ENCODE results near the gene LIN7B.

The LIN7B gene

DNA sequence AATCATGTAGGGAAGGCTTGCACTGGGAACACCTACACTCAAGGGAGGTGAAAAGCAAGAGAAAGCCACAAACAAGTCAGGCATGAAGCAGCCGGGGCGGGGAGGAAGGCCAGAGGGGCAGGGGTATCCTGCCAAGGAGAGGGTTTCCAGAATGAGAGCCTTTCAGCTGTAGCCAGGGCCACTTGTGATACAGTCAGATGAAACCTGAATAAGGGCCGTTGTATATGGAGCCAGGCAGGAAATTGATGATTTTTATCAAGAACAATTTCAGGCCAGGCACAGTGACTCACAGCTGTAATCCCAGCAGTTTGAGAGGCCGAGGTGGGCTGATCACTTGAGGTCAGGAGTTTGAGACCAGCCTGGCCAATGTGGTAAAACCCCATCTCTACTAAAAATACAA lies 47.8 kb downstream of the LIN7B start:
- no peak for DNase-seq (ENCODE audit: insufficient read length, low spot score)
- no peak for TF ChIP-seq POLR2AphosphoS5 (IDR thresholded peaks at IDR 0.05; ENCODE audit: low read depth, low read length)
- no peak for TF ChIP-seq TAF1 (IDR thresholded peaks at IDR 0.05; ENCODE audit: low read depth, low read length)
- TF ChIP-seq PAX5 (IDR thresholded peaks at IDR 0.05; ENCODE audit: insufficient read depth, low read length, severe bottlenecking): no peak
- no peak for TF ChIP-seq POLR2A (IDR thresholded peaks at IDR 0.05; ENCODE audit: low read depth, low read length)
- no peak for TF ChIP-seq SPI1 (IDR thresholded peaks at IDR 0.05; ENCODE audit: low read depth, low read length)
- no peak for TF ChIP-seq POU2F2 (IDR thresholded peaks at IDR 0.05; ENCODE audit: low read depth, low read length)

DNA sequence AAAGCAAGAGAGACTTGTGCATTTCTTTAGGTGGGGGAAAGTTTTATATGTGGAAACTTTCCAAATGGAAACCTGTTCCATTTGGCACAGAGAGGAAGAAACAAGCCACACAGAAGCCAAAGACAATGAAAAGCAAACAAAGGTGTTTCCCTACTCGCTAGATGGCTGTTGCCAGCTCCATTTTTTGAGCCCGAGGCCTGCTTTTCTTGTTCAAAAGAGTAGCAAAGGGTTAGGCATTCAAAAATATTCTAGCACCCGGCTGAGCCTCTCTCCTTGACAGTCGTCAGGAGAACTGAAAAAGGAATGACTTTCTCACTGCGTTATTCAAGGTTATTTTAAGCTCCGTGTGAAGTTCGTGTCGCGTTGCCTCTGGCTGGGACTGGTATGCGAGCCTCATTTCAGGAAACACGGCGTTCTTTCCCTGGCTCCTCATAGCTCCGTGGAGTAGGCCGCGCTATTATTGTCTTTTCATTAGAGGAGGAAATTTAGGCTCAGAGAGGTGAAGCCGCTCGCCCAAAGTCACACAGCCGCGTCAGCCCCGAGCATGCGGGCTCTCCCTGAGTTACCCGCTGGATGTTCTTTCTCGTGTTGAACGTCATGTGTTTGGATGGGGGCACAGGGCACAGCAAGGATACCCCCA lies 51.1 kb downstream of the LIN7B start:
- no peak for FAIRE-seq
- TF ChIP-seq SPI1 (IDR thresholded peaks at IDR 0.05; ENCODE audit: low read depth, low read length) (no peak), POLR2A (IDR thresholded peaks at IDR 0.05; ENCODE audit: low read depth, low read length) (no peak), PAX5 (IDR thresholded peaks at IDR 0.05; ENCODE audit: insufficient read depth, low read length, severe bottlenecking) (no peak), TAF1 (IDR thresholded peaks at IDR 0.05; ENCODE audit: low read depth, low read length) (no peak)
- DNase-seq (ENCODE audit: insufficient read length, low spot score): no peak

More for the DNA sequence above, 47.8 kb downstream of the LIN7B start:
- no peak for FAIRE-seq

DNA sequence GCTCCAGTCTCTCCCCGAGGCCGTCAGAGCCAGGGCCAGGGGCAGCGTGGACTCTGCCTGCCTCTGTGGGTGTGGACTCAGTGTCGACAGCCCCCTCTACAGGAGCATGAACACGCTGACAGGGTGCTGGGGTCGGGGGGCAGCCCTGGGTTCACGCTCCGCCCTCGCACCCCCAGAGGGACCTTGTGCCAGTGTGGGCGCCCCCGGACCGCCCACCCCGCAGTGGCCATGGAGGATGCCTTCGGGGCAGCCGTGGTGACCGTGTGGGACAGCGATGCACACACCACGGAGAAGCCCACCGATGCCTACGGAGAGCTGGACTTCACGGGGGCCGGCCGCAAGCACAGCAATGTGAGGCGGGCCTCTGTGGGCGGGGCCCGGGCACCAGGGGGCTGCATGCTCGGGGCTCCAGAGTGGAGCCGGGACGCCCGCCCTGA lies 51.7 kb downstream of the LIN7B start:
- FAIRE-seq (no peak), DNase-seq (ENCODE audit: insufficient read length, low spot score) (no peak)
- TF ChIP-seq SPI1 (IDR thresholded peaks at IDR 0.05; ENCODE audit: low read depth, low read length) (no peak), TAF1 (IDR thresholded peaks at IDR 0.05; ENCODE audit: low read depth, low read length) (no peak), PAX5 (IDR thresholded peaks at IDR 0.05; ENCODE audit: insufficient read depth, low read length, severe bottlenecking) (no peak), POLR2A (IDR thresholded peaks at IDR 0.05; ENCODE audit: low read depth, low read length) (no peak), POLR2AphosphoS5 (IDR thresholded peaks at IDR 0.05; ENCODE audit: low read depth, low read length) (no peak), POU2F2 (IDR thresholded peaks at IDR 0.05; ENCODE audit: low read depth, low read length) (no peak)

DNA sequence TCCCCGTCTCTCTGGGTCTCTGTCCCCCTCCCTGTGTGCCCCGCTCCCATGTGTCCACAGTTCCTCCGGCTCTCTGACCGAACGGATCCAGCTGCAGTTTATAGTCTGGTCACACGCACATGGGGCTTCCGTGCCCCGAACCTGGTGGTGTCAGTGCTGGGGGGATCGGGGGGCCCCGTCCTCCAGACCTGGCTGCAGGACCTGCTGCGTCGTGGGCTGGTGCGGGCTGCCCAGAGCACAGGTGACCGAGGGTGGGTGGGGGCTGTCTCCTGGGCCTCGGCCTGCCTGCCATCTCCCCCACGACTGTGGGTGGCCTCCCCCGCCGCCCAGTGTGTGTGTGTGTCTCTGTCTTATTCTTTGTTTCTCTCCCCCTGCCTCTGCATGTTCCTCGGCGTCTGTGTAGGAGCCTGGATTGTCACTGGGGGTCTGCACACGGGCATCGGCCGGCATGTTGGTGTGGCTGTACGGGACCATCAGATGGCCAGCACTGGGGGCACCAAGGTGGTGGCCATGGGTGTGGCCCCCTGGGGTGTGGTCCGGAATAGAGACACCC lies 53.8 kb downstream of the LIN7B start:
- DNase-seq (ENCODE audit: insufficient read length, low spot score): no peak
- no peak for FAIRE-seq
- TF ChIP-seq POLR2A (IDR thresholded peaks at IDR 0.05; ENCODE audit: low read depth, low read length) (no peak), POU2F2 (IDR thresholded peaks at IDR 0.05; ENCODE audit: low read depth, low read length) (no peak), POLR2AphosphoS5 (IDR thresholded peaks at IDR 0.05; ENCODE audit: low read depth, low read length) (no peak), SPI1 (IDR thresholded peaks at IDR 0.05; ENCODE audit: low read depth, low read length) (no peak), TAF1 (IDR thresholded peaks at IDR 0.05; ENCODE audit: low read depth, low read length) (no peak), PAX5 (IDR thresholded peaks at IDR 0.05; ENCODE audit: insufficient read depth, low read length, severe bottlenecking) (no peak)

Measured in GM12891 (cell line).